OCI-LY7 (cell line): ENCODE results near the gene SORBS2. TPM values are rescaled to one million over a fixed set of nuclear protein-coding genes. Genes with fewer than 3 reads are reported as not detected.

ENCODE experiments used
- BruUV-seq: library from RNA; stranded (reverse); fragments of 400-500 nt; replicated peaks from 2 replicates; lab custom pipeline; 2021; lab: Mats Ljungman, UMichigan
- CTCF ChIA-PET: fragments of 300-600 bp; sonication (Branson Sonifier 250); formaldehyde crosslinking; loops from one replicate; lab custom pipeline; 2022; ENCODE audit warnings: antibody characterized with exemption; ENCODE audit not compliant: unreplicated experiment; lab: Charles Lee
- POLR2A ChIA-PET: fragments of 300-600 bp; sonication (Branson Sonifier 250); formaldehyde crosslinking; loops from one replicate; lab custom pipeline; 2022; ENCODE audit warnings: antibody characterized with exemption; lab: Charles Lee
- DNase-seq: peaks from one replicate; pipeline ENCODE4 v3.0.0-alpha.2; 2015; ENCODE audit warnings: low spot score
- H2AFZ ChIP-seq: fragments of 200-600 bp; sonication (generic), shearing (Covaris generic); 2 replicates; pipeline ENCODE4 v1.6.1; 2014; ENCODE audit warnings: mild to moderate bottlenecking, antibody characterized with exemption, low read length, moderate library complexity
- H3K27ac ChIP-seq: fragments of 200-600 bp; sonication (generic); 2 replicates; pipeline ENCODE4 v1.5.1; 2014; ENCODE audit warnings: mixed run types, low read depth, mild to moderate bottlenecking, moderate library complexity, low read length, inconsistent platforms; ENCODE audit not compliant: poor library complexity, severe bottlenecking
- H3K36me3 ChIP-seq: fragments of 200-600 bp; sonication (generic); 2 replicates; pipeline ENCODE4 v1.6.1; 2014; ENCODE audit warnings: mild to moderate bottlenecking, antibody characterized with exemption, low read length, moderate library complexity, mixed read lengths; ENCODE audit not compliant: insufficient read depth
- H3K4me1 ChIP-seq: fragments of 200-600 bp; sonication (generic); 2 replicates; pipeline ENCODE4 v1.5.1; 2014; ENCODE audit warnings: mild to moderate bottlenecking, low read length; ENCODE audit not compliant: insufficient read depth, poor library complexity, severe bottlenecking
- H3K4me2 ChIP-seq: fragments of 200-600 bp; sonication (generic); 2 replicates; pipeline ENCODE4 v1.6.1; 2014; ENCODE audit warnings: mild to moderate bottlenecking, low read length
- H3K4me3 ChIP-seq: fragments of 200-600 bp; sonication (generic); 2 replicates; pipeline ENCODE4 v1.5.1; 2014; ENCODE audit warnings: mild to moderate bottlenecking, low read depth, low read length; ENCODE audit not compliant: poor library complexity, severe bottlenecking
- H3K79me2 ChIP-seq: fragments of 200-600 bp; sonication (generic); 2 replicates; pipeline ENCODE4 v1.6.1; 2016; ENCODE audit warnings: low read depth, mild to moderate bottlenecking, low read length, moderate library complexity, mixed read lengths; ENCODE audit not compliant: insufficient read depth
- H3K9me2 ChIP-seq: fragments of 200-600 bp; sonication (generic); 2 replicates; pipeline ENCODE4 v1.6.1; 2016; ENCODE audit warnings: mild to moderate bottlenecking, low read length, mixed read lengths; ENCODE audit not compliant: insufficient read depth
- H3K9me3 ChIP-seq: fragments of 200-600 bp; sonication (generic); 2 replicates; pipeline ENCODE4 v1.6.1; 2014; ENCODE audit warnings: mild to moderate bottlenecking, mixed run types, low read length, mixed read lengths
- H4K20me1 ChIP-seq: fragments of 200-600 bp; sonication (generic); 2 replicates; pipeline ENCODE4 v1.6.1; 2014; ENCODE audit warnings: mild to moderate bottlenecking, antibody characterized with exemption, low read length, moderate library complexity, mixed read lengths; ENCODE audit not compliant: insufficient read depth
- EZH2phosphoT487 ChIP-seq: fragments of 200-600 bp; sonication (generic); IDR thresholded peaks from 2 replicates; pipeline ENCODE4 v1.6.1; 2018; ENCODE audit warnings: low read depth, borderline replicate concordance, mild to moderate bottlenecking, mixed run types, antibody characterized with exemption, low read length, moderate library complexity, mixed read lengths
- intact Hi-C: fragments of 100-400 bp; cut with micrococcal nuclease; formaldehyde crosslinking; loops from one replicate; pipeline ENCODE4 v1.10.0; 2022; ENCODE audit not compliant: unreplicated experiment
- total RNA-seq, 2 experiments: library from RNA; depleted of rRNA in 1 of 2; stranded (reverse); fragments of >200 nt in 1 of 2; shearing (Covaris generic) in 1 of 2; gene quantifications; 2 replicates each; pipeline ENCODE4 v1.2.3, GENCODE V29; 2014 to 2022
- TF ChIP-seq, protein P1 (sequence below): fragments of 200-600 bp; sonication (generic); conservative IDR thresholded peaks from 2 replicates; pipeline ENCODE4 v1.5.1; 2014; ENCODE audit warnings: mild to moderate bottlenecking, antibody characterized with exemption, low read length, moderate library complexity, mixed read lengths

SORBS2 gene
- total RNA-seq, 2 experiments from 2014 or later: 33.2 to 43.5 TPM

DNA sequence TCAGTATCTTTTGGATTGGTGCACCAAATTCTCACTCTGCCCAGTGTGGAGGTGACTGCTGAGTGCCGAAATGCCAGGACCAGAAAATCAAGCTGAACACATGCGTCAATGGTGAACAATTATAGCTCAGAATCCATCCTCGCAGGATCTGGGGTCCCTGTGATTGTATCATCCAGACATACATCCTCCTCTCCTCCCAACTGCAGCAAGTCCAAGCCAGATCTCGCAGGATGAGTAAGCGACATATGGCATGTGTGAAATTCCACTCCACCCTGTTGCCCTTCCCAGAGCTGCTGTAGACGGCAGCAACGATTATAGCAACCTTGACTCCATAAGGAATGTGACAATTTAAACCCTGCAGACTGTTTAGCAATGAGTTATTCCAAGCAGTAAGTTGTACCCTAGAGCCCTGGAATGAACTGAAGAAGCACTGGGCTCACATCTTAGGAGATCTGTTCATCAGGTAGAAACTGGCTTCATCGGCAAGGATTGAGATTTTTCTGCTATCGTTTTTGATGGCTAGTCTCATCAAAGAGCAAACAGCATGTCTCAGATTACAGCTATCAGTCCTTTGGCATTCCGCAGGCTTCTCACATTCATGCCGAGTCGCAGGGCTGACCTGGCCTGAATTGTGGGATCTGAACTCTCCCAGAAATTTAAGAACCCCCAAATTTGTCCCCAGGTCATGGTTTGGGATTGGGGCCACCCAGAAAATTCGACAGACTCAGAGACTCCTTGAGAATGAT, 35.5 kb upstream of the SORBS2 start:
- Histone ChIP-seq H4K20me1 (no peaks in the 10 kb centered on the region), H2AFZ (no peak overlapping the region), H3K27ac (no peak overlapping the region), H3K4me2 (no peak overlapping the region), H3K9me2 (no peaks in the 10 kb centered on the region), H3K4me3 (no peak overlapping the region), H3K36me3 (no peaks in the 10 kb centered on the region), H3K79me2 (no peaks in the 10 kb centered on the region), H3K9me3 (no peaks in the 10 kb centered on the region), H3K4me1 (no peaks in the 10 kb centered on the region)
- intact Hi-C loops: no loop called here
- no peak for TF ChIP-seq EZH2phosphoT487
- TF ChIP-seq, protein P1, sequence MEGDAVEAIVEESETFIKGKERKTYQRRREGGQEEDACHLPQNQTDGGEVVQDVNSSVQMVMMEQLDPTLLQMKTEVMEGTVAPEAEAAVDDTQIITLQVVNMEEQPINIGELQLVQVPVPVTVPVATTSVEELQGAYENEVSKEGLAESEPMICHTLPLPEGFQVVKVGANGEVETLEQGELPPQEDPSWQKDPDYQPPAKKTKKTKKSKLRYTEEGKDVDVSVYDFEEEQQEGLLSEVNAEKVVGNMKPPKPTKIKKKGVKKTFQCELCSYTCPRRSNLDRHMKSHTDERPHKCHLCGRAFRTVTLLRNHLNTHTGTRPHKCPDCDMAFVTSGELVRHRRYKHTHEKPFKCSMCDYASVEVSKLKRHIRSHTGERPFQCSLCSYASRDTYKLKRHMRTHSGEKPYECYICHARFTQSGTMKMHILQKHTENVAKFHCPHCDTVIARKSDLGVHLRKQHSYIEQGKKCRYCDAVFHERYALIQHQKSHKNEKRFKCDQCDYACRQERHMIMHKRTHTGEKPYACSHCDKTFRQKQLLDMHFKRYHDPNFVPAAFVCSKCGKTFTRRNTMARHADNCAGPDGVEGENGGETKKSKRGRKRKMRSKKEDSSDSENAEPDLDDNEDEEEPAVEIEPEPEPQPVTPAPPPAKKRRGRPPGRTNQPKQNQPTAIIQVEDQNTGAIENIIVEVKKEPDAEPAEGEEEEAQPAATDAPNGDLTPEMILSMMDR: no peak
- ChIA-PET POLR2A (no interaction called here), CTCF (no interaction called here)
- no TSS peak for BruUV-seq
- DNase-seq: no peak

DNA sequence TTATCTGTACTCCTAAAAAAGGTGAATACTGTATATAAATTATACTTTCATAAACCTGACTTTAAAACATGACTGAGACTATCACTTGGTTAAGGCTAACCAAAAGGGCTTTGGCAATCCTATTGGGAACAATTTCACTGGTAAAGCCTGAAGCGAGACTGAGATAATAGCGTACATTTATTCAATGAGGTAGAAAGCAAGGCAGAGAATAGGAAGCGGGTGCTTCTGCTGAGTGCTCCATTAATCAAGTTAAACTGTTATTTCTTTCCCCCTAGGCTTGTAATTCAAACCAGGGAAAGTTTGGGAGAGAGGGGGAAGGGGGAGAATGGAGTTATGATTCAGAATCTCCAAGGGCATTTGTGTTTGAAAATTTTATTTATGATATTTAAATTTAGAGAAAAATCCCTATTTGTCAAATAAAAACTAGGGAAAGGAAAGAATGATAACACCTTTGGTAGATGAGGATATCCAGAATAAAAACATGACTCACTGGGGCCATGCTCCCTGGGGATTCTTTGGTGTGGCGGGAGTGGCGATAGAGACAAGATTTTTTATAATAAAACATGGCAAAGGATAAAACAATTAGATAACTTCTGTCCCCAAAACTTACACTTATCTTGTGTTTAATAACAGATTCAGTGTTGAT, 34.6 kb upstream of the SORBS2 start:
- H3K4me3 ChIP-seq: no peak overlapping the region
- H4K20me1 ChIP-seq: no peaks in the 10 kb centered on the region
- intact Hi-C loops: no loop called here
- no peaks in the 10 kb centered on the region for H3K9me3 ChIP-seq
- no peak overlapping the region for H3K4me2 ChIP-seq
- no peaks in the 10 kb centered on the region for H3K4me1 ChIP-seq
- no peak overlapping the region for H2AFZ ChIP-seq
- TF ChIP-seq EZH2phosphoT487: no peak
- TF ChIP-seq, protein P1: no peak
- no peaks in the 10 kb centered on the region for H3K79me2 ChIP-seq
- no peak overlapping the region for H3K27ac ChIP-seq
- H3K36me3 ChIP-seq: no peaks in the 10 kb centered on the region
- ChIA-PET POLR2A (no interaction called here), CTCF (no interaction called here)
- BruUV-seq: no TSS peak
- no peaks in the 10 kb centered on the region for H3K9me2 ChIP-seq
- DNase-seq: no peak

DNA sequence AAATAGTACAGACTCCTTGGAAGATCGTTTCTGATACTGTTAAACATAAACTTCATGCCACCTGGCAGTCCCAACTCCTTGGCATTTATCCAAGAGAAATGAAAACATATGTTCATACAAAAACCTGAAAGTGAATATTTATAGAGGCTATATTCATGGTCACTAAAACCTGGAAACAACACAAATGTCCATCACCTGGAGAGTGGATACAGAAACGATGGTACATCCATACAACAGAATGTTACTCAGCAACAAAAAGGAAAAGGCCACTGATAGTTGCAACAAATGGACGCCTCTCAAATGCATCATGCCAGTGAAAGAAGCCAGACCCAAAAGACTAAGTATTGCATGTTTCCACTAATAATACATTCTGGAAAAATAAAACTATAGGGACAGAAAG, 34.0 kb upstream of the SORBS2 start:
- Histone ChIP-seq H3K9me2 (no peaks in the 10 kb centered on the region), H2AFZ (no peak overlapping the region), H3K4me1 (no peaks in the 10 kb centered on the region), H3K4me2 (no peak overlapping the region), H3K36me3 (no peaks in the 10 kb centered on the region), H3K27ac (no peak overlapping the region), H4K20me1 (no peaks in the 10 kb centered on the region), H3K79me2 (no peaks in the 10 kb centered on the region), H3K4me3 (no peak overlapping the region), H3K9me3 (no peaks in the 10 kb centered on the region)
- BruUV-seq: no TSS peak
- TF ChIP-seq, protein P1: no peak
- no peak for TF ChIP-seq EZH2phosphoT487
- DNase-seq: no peak
- POLR2A ChIA-PET: no interaction called here
- CTCF ChIA-PET: no interaction called here
- intact Hi-C loops: no loop called here
